ENCODE results near the gene SAMD5.

Gene SAMD5

GRCh38 chr6:147508042-147508865 lies at the start of gene SAMD5:
TSS of gene SAMD5 (plus strand) at chr6:147508690. CDS start at chr6:147508929, 239 bp downstream.
- DNase-seq (ENCODE audit: low read depth in 2 of 2): no peak

- no peak for DNase-seq (ENCODE audit: low read depth in 2 of 2)
These were observed 48.7 kb upstream of the SAMD5 start for GRCh38 chr6:147459780-147460179.

- no peak for DNase-seq (ENCODE audit: low read depth in 2 of 2)
These were observed 44.8 kb upstream of the SAMD5 start for GRCh38 chr6:147463651-147464050.

GRCh38 chr6:147467428-147467827 lies 41.1 kb upstream of the SAMD5 start:
- no peak for DNase-seq (ENCODE audit: low read depth in 2 of 2)

GRCh38 chr6:147467886-147468285 lies 40.6 kb upstream of the SAMD5 start:
- no peak for DNase-seq (ENCODE audit: low read depth in 2 of 2)

- DNase-seq (ENCODE audit: low read depth in 2 of 2): no peak
These were observed 39.9 kb upstream of the SAMD5 start for GRCh38 chr6:147468634-147469033.

- DNase-seq (ENCODE audit: low read depth in 2 of 2): no peak
These were observed 28.6 kb upstream of the SAMD5 start for GRCh38 chr6:147479857-147480256.

- DNase-seq (ENCODE audit: low read depth in 2 of 2): no peak
These were observed 21.8 kb upstream of the SAMD5 start for GRCh38 chr6:147486683-147487082.

- DNase-seq (ENCODE audit: low read depth in 2 of 2): no peak
These were observed 11.0 kb upstream of the SAMD5 start for GRCh38 chr6:147497472-147497871.

GRCh38 chr6:147503587-147503986 lies 4.9 kb upstream of the SAMD5 start:
- DNase-seq (ENCODE audit: low read depth in 2 of 2): no peak

GRCh38 chr6:147504848-147505247 lies 3.6 kb upstream of the SAMD5 start:
- DNase-seq (ENCODE audit: low read depth in 2 of 2): no peak

GRCh38 chr6:147506704-147507114 lies 1.8 kb upstream of the SAMD5 start:
- peak in 1 of 2 donors; percentile 10 for DNase-seq (ENCODE audit: low read depth in 2 of 2)

- no peak for DNase-seq (ENCODE audit: low read depth in 2 of 2)
These were observed 1.1 kb upstream of the SAMD5 start for GRCh38 chr6:147507162-147508041.

- DNase-seq (ENCODE audit: low read depth in 2 of 2): no peak
These were observed 547 bp downstream of the SAMD5 start for GRCh38 chr6:147508866-147509608.

- DNase-seq (ENCODE audit: low read depth in 2 of 2): no peak
These were observed 1.4 kb downstream of the SAMD5 start for GRCh38 chr6:147509891-147510290.

GRCh38 chr6:147510929-147511590 lies 2.6 kb downstream of the SAMD5 start:
- no peak for DNase-seq (ENCODE audit: low read depth in 2 of 2)

- DNase-seq (ENCODE audit: low read depth in 2 of 2): no peak
These were observed 6.3 kb downstream of the SAMD5 start for GRCh38 chr6:147514831-147515230.

- no peak for DNase-seq (ENCODE audit: low read depth in 2 of 2)
These were observed 6.8 kb downstream of the SAMD5 start for GRCh38 chr6:147515327-147515726.

GRCh38 chr6:147522597-147522996 lies 14.1 kb downstream of the SAMD5 start:
- DNase-seq (ENCODE audit: low read depth in 2 of 2): no peak

- DNase-seq (ENCODE audit: low read depth in 2 of 2): no peak
These were observed 17.2 kb downstream of the SAMD5 start for GRCh38 chr6:147525519-147526209.

GRCh38 chr6:147527197-147527596 lies 18.7 kb downstream of the SAMD5 start:
- DNase-seq (ENCODE audit: low read depth in 2 of 2): no peak

All from stimulated activated CD4-positive, alpha-beta T cell treated with anti-CD3 and anti-CD28 coated beads, Interleukin-1b, Interleukin-23, amount 100 ng/mL, for 1 hour (primary cell).